ENCODE data around the gene NPS.

NPS gene, protein sequence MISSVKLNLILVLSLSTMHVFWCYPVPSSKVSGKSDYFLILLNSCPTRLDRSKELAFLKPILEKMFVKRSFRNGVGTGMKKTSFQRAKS

DNA sequence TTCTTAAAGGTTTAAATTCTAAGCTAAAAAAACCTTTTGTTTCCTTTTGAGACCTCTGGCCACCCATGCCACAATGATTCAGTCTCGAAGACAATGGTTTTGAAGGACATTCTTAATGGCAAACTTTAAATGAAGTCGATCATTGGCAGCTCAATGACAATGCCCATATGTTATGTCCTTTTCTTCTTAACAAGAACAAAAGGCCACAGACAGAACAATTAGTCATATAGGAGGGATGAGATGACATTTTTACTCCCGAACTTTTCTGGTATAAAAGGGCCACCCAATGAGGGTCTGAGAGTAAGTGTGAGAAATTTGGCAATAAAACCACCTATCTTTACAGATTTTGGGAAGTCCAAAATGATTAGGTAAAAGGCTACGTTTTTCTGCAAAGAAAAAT lies at the start of gene NPS:
Gene NPS (plus strand): TSS at position 301 of the 400 bp plus-strand sequence. CDS start 60 bp downstream, at position 361.
- TF ChIP-seq, protein P1, sequence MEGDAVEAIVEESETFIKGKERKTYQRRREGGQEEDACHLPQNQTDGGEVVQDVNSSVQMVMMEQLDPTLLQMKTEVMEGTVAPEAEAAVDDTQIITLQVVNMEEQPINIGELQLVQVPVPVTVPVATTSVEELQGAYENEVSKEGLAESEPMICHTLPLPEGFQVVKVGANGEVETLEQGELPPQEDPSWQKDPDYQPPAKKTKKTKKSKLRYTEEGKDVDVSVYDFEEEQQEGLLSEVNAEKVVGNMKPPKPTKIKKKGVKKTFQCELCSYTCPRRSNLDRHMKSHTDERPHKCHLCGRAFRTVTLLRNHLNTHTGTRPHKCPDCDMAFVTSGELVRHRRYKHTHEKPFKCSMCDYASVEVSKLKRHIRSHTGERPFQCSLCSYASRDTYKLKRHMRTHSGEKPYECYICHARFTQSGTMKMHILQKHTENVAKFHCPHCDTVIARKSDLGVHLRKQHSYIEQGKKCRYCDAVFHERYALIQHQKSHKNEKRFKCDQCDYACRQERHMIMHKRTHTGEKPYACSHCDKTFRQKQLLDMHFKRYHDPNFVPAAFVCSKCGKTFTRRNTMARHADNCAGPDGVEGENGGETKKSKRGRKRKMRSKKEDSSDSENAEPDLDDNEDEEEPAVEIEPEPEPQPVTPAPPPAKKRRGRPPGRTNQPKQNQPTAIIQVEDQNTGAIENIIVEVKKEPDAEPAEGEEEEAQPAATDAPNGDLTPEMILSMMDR (IDR thresholded peaks at IDR 0.05) = no peak

DNA sequence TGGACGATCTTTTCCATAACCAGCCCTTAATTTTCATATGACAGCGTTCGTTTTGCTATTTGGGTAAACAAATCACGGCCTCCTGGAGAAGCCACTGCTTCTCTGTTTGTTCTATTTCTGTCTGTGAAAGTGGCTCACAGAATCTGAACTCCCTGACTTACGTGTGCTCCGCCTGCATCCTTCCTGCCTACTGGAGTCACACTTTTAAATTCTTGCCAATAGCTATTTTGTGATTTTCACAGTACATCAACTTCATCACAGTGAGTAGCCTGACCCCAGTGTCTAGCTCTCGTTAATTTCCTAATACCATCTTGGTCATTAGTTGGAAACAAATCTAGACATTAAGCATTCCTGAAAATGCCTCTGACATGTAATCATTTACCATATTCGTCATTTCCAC lies 49.0 kb upstream of the NPS start:
- TF ChIP-seq, protein P1 (IDR thresholded peaks at IDR 0.05) = no peak

DNA sequence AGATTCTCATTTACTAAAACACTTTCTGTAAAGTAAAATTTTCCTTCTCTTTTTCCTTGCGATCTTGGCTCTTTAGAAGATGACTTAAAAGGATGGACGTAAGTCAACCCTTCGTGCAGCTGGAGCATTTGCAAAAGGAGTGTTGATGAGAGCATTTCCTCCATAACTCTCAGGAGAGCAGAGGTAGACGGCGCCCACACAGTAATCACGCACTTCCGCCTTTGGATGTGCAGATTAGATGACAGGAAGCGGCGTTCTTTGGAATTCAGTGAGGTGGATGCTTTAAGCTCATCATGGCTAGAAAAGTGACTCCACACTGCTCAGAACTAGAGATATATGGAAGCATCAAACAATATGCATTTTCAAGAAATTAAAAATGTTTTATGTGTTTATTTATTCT lies 43.0 kb upstream of the NPS start:
- TF ChIP-seq, protein P1 (IDR thresholded peaks at IDR 0.05) = no peak

DNA sequence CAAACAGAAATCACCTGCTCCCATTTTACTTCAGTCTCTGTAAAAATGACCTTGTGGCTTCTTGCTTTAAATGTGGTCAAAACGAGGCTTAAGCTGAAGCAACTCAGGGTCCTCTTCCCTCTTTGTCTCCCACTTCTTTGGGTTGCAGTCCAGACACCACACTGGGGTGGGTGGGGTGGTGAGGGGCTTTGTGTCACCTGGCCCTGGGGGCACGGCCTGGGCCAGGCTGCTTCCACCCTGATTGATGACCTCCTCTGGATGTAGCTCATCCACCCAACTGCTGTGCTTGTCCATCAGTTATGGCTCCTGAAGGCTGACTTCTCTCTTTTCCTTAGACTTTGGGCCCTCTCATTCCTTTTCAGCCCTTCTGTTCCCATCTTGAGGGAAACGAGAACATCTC lies 26.8 kb upstream of the NPS start:
- TF ChIP-seq, protein P1 (IDR thresholded peaks at IDR 0.05) = no peak

DNA sequence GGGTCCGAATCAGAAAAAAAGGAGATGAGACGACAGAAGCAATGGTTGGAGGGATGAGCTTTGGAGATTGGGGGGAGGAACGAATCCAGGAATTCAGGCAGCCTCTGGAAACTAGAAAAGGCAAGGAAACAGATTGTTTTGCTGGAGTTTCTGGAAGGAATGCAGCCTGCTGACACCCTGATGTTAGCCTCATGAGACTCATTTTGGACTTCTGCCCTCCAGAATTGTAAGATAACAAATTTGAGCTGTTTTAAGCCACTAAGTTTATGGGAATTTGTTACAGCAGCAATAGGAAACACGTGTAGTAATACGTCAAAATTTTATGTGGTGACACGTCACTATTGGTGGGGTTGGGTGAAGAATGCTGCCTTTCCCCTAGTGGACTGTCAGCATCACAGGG lies 25.6 kb upstream of the NPS start:
- TF ChIP-seq, protein P1 (IDR thresholded peaks at IDR 0.05) = no peak

DNA sequence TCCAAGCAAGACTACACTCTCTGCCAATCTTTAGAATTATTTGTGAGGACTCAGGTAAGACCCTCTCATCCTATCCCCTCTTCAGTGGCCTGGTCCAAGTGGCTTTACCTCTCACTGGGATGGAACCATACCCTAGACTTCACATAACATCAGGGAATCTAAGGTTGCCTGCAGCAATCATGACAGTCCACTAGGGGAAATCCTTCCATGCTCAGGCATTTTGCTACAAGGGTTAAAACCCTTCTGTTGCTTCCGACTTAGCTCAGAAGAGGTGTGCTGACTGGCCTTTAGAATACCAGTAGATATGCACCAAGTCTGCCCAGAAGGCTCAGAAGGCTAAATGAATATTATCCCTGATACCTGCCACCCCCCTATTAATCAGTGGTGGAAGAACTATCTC lies 24.9 kb upstream of the NPS start:
- TF ChIP-seq, protein P1 (IDR thresholded peaks at IDR 0.05) = no peak

DNA sequence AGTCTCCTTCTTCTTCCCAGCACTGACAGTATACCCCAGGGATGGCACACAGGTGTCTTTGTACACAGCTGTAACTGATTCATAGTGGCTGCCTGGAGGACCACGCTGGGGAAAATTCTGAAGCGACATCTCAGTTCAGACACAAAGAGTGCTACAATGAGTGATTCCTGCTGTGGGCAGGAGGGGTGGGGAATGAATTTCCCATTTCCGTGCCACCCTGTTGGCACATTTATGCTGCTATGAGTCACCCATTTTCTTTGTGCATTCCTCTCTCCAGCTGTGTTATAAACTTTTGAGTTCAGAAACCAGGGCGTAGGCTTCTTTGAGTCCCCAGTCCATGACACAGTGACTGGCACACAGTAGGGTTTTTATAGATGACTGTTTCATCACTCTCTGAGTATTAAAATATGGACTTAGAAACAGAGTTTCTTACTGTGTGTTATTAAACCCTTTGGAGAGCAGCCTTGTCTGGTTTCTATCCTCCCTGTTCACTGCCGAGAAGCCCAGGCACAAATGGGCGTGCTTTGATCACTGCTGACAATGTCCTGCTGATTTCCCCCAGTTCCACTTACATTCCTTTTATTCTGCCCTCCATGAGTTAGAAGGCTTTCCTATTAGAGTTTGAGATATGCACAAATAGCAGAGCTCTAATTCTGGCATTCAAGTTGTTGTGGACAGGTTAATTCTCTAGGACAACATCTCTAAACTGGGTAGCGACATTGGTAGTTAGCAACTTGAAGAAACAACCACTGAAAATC lies 24.0 kb upstream of the NPS start:
- TF ChIP-seq, protein P1 (IDR thresholded peaks at IDR 0.05) = no peak
